ENCODE data around the gene LAMB1.

DNA sequence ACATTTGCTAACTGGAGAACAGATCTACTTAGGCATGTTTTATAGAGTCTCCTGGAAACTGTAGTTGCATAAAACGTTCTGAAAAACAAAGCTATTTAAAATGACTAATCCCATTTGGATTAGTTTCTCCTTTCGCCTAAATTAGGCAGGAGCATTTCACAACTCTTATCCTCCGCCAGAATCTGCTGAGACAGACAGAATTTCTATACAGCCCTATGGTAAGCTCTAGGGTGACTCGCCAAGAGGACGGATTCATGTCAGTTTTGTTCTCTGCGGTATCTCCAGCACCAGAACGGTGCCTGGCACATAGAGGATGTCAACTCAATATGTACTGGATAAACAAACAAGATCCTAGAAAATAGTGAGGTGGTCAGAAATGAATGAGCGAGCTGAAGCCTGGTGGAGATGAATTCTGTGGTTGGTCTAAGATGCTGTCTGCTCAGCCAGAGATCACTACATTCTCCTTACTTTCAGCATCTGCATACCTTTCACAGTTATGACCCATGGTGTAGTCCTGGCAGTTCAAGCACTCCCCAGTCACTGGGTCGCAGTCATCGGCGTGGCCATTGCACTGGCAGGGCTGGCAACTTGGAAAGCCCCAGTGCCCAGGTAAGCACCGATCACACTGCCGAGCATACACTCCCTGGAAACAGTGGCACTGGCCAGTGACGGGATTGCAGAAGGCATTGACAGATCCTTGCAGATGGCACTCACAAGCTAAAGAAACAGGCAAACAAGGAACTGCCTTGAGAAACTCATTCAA, 44.0 kb downstream of the LAMB1 start:
- TF ChIP-seq EZH2 (IDR thresholded peaks at IDR 0.05) (no peak), POLR2AphosphoS5 (IDR thresholded peaks at IDR 0.05; ENCODE audit: borderline replicate concordance, low read depth, low read length) (no peak), FOXP2 (optimal IDR thresholded peaks at IDR 0.05; ENCODE audit: control extremely low read depth, extremely low read length, insufficient read depth) (no peak)

Measured in SK-N-MC (cell line).